A172 (cell line): ENCODE data around the gene CASP8AP2. TPM values are rescaled to one million over a fixed set of nuclear protein-coding genes. Genes with fewer than 3 reads are reported as not detected.
"Not testable (repeated sequence)": the region's sequence is repeated elsewhere in the genome, so short reads cannot be mapped to it uniquely, and the experiment has no call there.

ENCODE experiments used
- DNase-seq: peaks from one replicate; pipeline ENCODE4 v3.0.0-alpha.2; 2015; ENCODE audit warnings: low spot score
- total RNA-seq: library from RNA; depleted of rRNA; stranded (reverse); fragments of >200 nt; shearing (Covaris generic); gene quantifications from 2 replicates; pipeline ENCODE4 v1.2.3, GENCODE V29; 2014; rRNA removed

CASP8AP2 gene
- total RNA-seq = 13.5 and 16.9 TPM in 2 replicates

DNA sequence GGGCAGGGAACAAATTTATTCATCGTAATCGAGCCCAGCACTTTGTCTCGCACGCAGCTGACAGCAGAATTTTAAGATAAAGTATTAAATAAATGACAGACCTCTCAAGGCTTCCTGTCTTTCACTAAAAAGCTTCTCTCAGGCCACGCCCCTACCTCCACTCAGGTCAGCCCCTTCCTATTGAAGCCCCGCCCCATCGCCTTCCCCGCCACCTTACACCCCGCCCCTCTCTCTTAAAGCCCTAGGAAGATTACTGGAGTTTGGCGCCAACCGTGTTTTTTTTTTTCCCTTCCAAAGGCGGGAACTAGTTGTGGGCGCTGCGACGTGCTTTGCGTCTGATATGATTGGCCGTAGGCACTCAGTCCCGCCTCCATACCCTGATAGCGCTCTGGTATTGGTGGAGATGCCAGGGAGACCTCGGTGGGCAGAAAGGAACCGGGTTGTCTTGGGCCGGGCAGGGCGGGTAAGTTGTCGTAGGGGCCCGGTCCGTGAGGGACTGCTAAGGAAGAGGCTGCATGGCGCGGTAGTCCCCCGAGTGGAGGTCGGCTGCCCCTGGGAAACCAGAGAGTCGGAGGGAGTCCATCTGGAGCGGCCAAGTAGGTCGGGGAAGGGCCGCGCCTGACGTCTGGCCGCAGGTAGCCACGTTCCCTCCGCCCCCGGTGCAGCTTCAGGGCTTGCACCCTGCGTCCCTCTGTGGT is at the start of gene CASP8AP2:
Gene CASP8AP2, plus strand, starts transcription at position 409 of the 698 bp plus-strand sequence.
- peak; percentile 99 for DNase-seq

DNA sequence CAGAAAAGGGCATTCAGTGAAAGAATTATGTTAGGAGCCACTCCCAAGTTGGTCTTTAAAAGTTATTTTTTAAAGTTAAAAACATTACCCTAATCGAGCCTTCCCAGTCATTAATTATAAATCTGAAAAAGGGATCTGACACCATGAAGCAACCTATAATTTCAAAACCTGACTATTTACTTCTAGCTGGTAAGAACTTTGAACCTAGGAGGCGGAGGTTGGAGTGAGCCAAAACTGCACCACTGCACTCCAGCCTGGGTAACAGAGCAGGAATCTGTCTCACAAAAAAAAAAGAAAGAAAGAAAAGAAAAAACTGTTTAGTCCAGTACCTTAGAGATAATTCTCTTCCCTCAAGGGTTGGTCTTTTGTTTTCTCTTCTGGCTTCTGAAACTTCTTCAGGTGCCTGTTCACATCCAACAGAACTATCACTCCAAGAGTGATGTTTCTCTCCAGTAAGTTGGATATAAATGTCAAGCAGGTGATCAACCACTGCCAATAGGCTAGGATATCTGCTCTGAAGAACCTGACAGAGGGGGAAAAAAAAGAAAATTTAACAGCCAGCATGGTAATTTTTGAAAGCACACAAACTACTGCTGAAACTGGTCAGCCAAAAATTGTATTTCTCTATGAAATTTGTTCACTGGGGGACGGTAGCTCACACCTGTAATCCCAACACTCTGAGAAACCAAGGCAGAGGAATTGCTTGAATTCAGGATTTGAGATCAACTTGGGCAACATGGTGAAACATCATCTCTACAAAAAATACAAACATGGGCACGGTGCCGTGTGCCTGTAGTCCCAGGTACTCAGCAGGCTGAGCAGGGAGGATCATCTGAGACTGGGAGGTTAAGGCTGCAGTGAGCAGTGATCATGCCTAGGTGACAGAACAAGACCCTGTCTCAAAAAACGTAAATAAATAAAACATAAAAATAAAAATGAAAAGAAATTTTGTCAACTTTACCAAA is 48.3 kb upstream of the CASP8AP2 start:
- no peak for DNase-seq

DNA sequence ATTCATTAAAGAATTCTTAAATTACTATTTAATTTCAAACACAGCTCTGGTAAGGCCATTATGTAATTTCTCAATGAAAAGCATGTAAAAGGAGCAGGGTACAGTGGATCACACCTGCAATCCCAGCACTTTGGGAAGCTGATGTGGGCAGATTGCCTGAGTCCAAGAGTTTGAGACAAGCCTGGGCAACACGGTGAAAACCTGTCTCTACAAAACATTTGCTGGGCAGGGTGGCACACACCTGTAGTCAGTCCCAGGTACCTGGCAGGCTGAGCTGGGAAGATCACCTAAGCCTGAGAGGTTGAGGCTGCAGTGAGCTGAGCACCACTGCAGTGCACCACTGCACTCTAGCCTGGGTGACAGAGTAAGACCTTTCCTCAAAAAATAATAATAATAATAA is 47.5 kb upstream of the CASP8AP2 start:
- no peak for DNase-seq

- DNase-seq = not testable (repeated sequence)
Measured at GRCh38 chr6:89783293-89783692, 46.4 kb upstream of the CASP8AP2 start.

GRCh38 chr6:89784838-89785237 is 44.8 kb upstream of the CASP8AP2 start:
- no peak for DNase-seq

DNA sequence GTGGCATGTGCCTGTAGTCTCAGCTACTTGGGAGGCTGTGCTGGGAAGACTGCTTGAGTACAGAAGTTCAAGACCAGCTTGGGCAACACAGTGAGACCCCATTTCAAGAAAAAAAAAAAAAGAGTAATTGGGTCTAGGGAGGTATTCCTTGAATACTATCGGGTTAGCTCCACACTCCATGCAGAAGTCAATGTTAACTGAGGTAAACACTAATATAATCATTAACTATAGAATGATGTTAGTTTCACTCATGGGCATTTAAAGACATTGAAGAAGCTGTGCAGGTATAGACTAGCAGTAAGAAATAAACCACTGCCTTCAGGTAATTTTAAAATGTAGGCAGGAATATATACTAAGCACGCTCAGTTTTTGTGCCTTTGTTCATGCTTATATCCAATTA is 42.7 kb upstream of the CASP8AP2 start:
- no peak for DNase-seq

- no peak for DNase-seq
Measured at GRCh38 chr6:89787660-89788328, 41.9 kb upstream of the CASP8AP2 start.

DNA sequence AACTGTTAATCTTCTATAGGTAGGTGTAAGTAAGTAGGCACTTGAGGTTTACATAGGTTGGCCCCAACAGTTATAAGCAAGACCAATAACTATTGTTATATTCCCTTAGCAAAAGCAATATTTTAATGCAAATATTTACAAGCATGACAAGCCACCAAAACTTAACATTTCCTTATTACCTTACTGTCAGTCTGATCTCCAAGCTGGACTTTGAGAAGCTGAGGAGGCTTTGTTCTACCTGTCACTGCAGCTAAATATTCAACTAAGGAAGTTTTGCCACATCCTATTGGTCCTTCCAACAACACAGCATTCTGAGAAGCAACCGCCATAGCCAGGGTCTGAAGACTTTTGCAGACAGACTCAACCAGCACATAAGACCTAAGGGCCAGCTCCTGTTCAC is 39.7 kb upstream of the CASP8AP2 start:
- DNase-seq = no peak

DNA sequence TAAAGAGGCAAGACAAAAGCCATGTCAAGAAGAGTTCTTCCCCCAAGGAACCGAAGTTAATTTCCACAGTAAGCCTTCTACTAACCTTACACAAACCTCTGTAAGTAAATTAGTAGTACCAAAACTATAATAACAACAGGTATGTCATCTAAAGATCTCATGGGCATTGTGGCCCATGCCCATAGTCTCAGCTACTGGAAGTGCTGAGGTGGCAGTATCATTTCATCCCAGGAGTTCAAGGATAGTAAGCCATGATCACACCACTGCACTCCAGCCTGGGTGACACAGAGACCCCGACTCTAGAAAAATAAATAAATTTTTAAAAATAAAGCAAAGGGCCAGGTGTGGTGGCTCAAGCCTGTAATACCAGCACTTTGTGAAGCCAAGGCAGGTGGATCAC is 39.3 kb upstream of the CASP8AP2 start:
- DNase-seq = no peak

DNA sequence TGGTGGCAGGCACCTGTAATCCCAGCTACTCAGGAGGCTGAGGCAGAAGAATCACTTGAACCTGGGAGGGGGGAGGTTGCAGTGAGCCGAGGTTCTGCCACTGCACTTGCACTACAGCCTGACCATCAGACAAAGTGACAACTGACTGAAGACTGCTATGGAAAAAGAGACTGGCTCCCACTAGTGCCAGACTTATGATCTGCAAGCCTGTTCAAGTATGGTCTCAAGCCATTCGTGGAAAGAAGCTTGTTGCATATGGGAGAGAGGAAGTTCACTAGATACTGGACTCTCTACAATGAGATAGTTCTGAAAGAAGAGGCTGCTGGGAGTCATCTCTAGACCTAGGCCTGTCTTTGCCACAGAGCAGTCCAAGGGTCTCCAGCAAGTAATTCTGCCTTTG is 36.8 kb upstream of the CASP8AP2 start:
- peak; percentile 18 for DNase-seq

DNA sequence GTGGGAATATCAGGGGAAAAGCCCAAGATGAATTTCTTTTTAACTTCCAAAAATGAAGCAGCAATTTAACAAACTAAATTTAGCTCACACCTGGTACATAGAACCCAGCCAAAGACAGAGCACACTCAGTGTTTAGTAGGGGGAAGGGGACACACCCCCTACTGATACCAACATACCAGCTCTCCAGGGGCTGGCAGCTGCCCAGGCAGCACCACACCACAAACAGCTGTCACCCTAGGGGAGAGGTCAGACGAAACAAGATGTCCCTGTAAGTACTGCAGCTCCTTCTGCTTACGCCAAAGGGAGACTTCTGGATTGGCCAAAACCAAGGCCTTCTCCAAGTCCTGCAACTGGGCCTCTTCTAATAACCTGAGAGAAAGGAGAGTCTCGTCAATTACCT is 36.1 kb upstream of the CASP8AP2 start:
- no peak for DNase-seq

DNA sequence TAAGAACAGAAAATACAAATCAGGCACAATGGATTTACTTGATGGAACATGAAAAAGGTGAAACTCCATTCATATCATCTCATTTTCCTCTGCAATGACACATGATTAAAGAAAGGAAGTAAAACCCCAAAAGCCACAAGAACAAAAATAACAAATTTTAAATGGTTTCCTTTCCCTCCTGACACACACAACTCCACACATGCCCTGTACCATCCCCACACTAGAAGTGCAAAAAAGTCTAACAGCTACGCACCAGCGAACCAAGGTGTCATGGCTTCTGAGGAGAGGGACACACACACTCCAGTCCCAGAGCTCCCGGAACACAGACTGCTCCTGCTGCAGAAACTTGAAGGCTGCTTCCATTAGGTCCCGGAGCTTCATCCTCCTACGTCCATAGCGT is 35.4 kb upstream of the CASP8AP2 start:
- DNase-seq = no peak

DNA sequence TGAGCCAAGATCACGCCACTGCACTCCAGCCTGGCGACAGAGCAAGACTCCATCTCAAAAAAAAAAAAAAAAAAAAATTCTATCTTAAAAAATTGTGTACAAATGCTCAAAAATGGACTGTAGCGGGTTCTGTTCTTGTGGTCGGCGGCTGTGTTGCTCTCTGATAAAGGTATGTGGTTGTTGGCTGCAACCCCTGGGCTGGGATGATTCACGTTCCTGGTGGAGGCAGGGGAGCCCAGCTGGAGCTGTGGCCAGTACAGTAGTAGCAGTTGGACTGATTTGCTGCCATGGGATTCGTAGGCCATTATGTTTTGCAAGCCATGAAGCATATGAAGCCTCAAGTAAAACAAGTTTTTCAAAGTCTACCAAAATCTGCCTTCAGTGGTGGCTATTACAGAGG is 32.4 kb upstream of the CASP8AP2 start:
- DNase-seq = peak; percentile 79

DNA sequence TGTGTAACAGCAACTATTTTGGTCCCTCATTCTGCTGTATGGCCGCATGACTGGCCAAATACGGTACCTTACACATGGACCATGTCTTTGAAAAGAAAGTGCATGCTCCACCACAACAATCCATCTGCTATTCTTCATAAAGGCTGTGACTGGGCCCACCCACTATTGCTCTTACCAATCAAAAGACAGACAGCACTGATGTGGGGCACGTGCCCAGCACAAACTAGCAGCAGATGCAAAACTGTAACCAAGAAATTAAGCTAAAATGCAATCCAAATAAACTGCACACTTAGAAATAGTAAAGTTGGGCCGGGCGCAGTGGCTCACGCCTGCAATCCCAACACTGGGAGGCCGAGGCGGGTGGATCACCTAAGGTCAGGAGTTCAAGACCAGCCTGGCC is 30.6 kb upstream of the CASP8AP2 start:
- no peak for DNase-seq

DNA sequence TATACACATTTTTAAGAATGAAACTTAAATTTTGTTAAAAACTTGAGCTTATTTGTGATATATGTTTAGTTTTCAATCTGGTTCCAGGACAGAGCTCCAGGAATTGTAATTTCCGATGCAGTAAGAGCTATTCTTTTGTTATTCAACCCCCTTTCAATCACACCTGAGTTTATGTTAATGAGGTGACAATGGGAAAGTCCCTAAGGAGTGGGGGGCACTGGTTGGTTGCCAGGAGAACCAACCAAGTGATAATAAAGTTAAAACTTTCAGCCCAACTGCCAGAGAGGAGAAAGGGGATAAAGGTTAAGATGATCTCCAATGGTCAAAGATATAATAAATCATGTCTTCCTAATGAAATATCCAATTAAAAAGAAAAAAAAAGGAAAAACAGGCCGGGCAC is 29.9 kb upstream of the CASP8AP2 start:
- no peak for DNase-seq

GRCh38 chr6:89803271-89803670 is 26.4 kb upstream of the CASP8AP2 start:
- no peak for DNase-seq

- no peak for DNase-seq
Measured at GRCh38 chr6:89805814-89806371, 23.8 kb upstream of the CASP8AP2 start.

DNA sequence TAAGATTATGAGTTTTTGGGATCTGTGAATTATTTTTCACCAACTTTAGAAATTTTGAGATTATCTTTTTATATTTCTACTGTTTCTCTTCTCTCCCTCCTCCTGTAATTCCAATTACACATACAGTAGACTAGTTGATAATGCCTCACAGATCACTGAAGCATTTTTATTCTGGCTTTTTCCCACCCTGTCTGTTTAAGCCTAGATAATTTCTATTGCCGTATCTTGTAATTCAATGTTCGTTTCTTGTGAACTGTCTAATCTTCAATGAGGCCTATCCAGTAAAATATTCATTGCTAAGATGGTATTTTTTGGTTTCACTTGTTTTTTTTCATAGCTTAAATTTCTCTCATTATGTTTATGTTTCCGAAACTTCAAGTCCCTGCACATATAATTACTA is 22.1 kb upstream of the CASP8AP2 start:
- no peak for DNase-seq

- DNase-seq = not testable (repeated sequence)
Measured at GRCh38 chr6:89813422-89813821, 16.3 kb upstream of the CASP8AP2 start.

DNA sequence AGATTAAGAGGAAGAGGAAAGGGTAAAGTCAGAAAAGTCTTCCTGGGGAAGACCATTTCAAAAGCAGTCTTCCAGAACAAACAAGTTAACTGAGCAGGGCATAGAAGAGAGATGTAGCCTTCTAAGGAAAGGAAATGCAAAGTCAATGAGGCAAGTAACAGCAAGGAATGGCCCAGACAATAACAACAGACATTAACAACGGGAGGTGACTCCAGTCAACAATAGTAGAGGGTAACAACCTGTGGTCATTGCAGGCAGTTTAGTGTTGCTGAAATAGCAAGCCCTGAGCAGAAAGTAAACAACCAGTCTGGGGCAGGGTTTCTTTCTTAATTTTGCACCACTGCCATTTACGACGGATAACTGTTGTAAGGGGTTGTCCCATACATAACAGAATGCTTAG is 12.2 kb upstream of the CASP8AP2 start:
- no peak for DNase-seq

DNA sequence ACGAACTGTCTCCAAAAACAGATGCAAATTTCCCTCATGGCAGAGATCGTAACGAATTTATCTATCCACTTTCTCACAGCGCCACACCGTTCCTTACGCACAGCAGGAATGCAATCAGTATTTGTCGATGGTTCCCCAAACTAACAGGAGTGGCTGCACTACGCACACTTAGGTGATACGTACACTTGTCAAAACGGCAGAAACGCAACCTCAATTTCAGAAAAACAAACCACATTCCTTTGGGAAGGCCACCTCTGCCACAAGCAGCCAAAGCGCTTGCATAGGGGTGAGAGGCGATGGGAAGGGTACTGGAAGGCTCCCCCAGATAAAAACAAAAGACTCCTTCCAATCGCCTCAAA is 10.7 kb upstream of the CASP8AP2 start:
- peak; percentile 13 for DNase-seq
